Uterus (tissue), 4 donors: ENCODE data around the gene ZBP1. TPM values are rescaled to one million over a fixed set of nuclear protein-coding genes. Genes with fewer than 3 reads are reported as not detected.

ENCODE experiments used
- DNase-seq, 2 donors: peaks; one replicate each; pipeline ENCODE4 v3.0.0-alpha.2; 2019 to 2020
- H3K27ac ChIP-seq, 2 donors: fragments of 200-600 bp; sonication (generic); 1 replicate in 1 of 2; 2 replicates in 1 of 2; pipeline ENCODE4 v1.5.1; 2016 to 2018
- H3K27me3 ChIP-seq, 2 donors: fragments of 200-600 bp; sonication (generic); one replicate each; pipeline ENCODE4 v1.5.1; 2018 to 2019; ENCODE audit warnings: control low read depth in 1 of 2
- H3K36me3 ChIP-seq, 2 donors: fragments of 200-600 bp; sonication (generic); one replicate each; pipeline ENCODE4 v1.5.1; 2019; ENCODE audit warnings: control low read depth in 1 of 2
- H3K4me1 ChIP-seq, 2 donors: fragments of 200-600 bp; sonication (generic); one replicate each; pipeline ENCODE4 v1.5.1; 2018 to 2019; ENCODE audit warnings: control low read depth in 1 of 2
- H3K4me3 ChIP-seq, 2 donors: fragments of 200-600 bp; sonication (generic); 1 replicate in 1 of 2; 2 replicates in 1 of 2; pipeline ENCODE4 v1.5.1; 2018 to 2019; ENCODE audit warnings: mild to moderate bottlenecking in 1 of 2
- H3K9me3 ChIP-seq, 2 donors: fragments of 200-600 bp; sonication (generic); one replicate each; pipeline ENCODE4 v1.5.1; 2019; ENCODE audit warnings: control low read depth in 1 of 2
- POLR2A ChIP-seq, 2 donors: fragments of 450-650 bp; IDR thresholded peaks; one replicate each; pipeline ENCODE4 v1.6.1; 2016; ENCODE audit warnings: antibody characterized with exemption in 2 of 2, mild to moderate bottlenecking in 1 of 2, moderate library complexity in 1 of 2
- intact Hi-C: fragments of 100-400 bp; cut with DNase I; formaldehyde crosslinking; loops from one replicate; pipeline ENCODE4 v1.15.1; 2023; ENCODE audit warnings: low total_unique reads
- total RNA-seq, 4 donors: library from RNA; depleted of rRNA in 3 of 4; stranded (reverse); fragments of >200 nt in 3 of 4; gene quantifications; one replicate each; pipeline versions ENCODE4 v1.1.0 to v1.2.4, GENCODE V29; 2014 to 2023
- TF ChIP-seq, protein P1 (sequence below), 4 experiments: fragments of 200-600 bp in 2 of 4; fragments of 450-650 bp in 2 of 4; sonication (generic) in 2 of 4; IDR thresholded peaks; one replicate each; pipeline ENCODE4 v1.5.1; 2016 to 2019; ENCODE audit warnings: antibody characterized with exemption in 4 of 4, mild to moderate bottlenecking in 2 of 4, moderate library complexity in 1 of 4
- donor health status: DM: yes; HTN: yes; CAD: no.

Gene ZBP1
- total RNA-seq, 4 donors from 2014 or later, result 0.46 TPM; not detected in 3

DNA sequence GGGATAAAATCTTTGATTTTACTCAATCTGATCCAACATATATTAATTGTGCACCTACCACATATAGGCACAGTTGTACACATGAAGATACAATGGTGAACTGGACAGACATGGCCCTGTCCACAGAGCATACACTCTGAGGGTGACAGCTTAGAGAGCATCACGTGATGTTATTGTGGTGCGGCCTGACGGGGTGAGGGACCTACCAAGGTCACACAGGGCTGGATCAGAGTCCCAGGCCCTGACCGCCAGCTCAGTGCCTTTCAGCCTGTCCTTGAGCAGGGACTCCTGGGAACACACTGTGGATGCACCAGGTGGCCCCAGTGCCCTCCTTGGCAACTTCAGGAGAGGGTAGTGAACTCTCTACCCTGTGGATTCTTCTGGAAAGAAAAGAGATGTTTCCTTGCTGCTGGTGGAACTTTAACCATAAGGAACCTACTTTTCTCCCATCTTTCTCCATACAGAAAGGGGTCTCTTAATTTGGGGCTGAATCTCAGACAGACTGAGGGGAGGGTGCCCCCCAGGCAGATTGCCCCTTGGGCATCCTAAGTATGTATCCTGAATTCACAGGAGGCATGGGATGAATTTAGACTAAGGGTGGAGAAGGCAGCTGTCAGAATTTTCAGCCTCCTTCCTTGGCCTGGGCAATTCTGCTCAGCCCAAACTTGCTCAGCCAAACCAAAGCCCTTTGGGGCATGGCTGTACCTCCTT lies 32.8 kb downstream of the ZBP1 start:
- H3K4me1 ChIP-seq, result peaks cover 0 to 7% of the 10 kb centered on the region in 2 donors
- DNase-seq, result no peak
- no peaks in the 10 kb centered on the region for H3K36me3 ChIP-seq
- no peak for TF ChIP-seq POLR2A (IDR thresholded peaks at IDR 0.05)
- TF ChIP-seq, protein P1, sequence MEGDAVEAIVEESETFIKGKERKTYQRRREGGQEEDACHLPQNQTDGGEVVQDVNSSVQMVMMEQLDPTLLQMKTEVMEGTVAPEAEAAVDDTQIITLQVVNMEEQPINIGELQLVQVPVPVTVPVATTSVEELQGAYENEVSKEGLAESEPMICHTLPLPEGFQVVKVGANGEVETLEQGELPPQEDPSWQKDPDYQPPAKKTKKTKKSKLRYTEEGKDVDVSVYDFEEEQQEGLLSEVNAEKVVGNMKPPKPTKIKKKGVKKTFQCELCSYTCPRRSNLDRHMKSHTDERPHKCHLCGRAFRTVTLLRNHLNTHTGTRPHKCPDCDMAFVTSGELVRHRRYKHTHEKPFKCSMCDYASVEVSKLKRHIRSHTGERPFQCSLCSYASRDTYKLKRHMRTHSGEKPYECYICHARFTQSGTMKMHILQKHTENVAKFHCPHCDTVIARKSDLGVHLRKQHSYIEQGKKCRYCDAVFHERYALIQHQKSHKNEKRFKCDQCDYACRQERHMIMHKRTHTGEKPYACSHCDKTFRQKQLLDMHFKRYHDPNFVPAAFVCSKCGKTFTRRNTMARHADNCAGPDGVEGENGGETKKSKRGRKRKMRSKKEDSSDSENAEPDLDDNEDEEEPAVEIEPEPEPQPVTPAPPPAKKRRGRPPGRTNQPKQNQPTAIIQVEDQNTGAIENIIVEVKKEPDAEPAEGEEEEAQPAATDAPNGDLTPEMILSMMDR (IDR thresholded peaks at IDR 0.05), result no peak
- H3K27me3 ChIP-seq, result no peaks in the 10 kb centered on the region
- intact Hi-C loops, result loop anchor here (5.0 kb wide), 1 partner anchor 60 kb away; the partner anchor contains the start of gene CTCFL
- no peak overlapping the region for H3K4me3 ChIP-seq
- no peaks in the 10 kb centered on the region for H3K9me3 ChIP-seq
- no peak overlapping the region for H3K27ac ChIP-seq

DNA sequence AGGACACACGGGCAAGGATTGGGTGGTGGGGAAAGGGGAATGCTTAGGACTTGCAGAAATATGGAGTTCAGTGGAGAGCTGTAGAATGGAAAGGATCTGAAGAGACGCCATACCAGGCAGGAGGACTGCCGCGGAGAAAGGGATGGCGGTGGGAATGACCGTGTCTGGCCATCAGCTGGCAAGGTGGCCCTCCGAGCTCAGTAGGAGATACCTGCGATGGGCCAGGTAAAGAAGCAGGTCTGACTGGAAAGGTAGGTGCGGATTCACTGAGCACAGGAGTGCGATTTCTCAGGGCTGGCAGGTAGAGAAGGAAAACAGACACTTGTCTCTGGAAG lies 33.3 kb downstream of the ZBP1 start:
- no peak for DNase-seq
- intact Hi-C loops, result loop anchor here (5.0 kb wide), 1 partner anchor 60 kb away; the partner anchor contains the start of gene CTCFL

DNA sequence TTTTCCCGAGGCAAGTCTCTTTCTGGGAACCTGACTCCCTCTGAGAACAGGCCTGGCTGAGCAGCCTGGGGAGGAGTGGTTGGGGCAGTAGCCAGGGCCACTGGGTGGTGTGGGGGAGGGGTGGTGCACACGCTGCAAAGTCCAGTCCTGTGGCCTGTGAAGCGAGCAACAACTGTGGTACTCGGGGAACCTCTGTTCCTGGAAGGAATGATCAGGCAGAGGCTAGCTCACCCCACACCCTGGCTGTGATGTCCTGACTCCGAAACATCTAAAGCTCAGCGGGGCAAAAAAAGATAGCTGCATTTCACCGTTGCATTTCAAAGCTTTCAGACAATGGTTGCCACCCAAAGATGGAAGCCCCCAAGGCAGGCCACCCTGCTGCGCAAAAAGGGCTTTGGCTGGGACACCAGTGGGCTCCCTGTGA lies 33.8 kb downstream of the ZBP1 start:
- Histone ChIP-seq H3K27ac (no peak overlapping the region), H3K4me3 (no peak overlapping the region), H3K27me3 (no peaks in the 10 kb centered on the region), H3K4me1 (peaks cover under 1 to 7% of the 10 kb centered on the region in 2 donors), H3K36me3 (no peaks in the 10 kb centered on the region), H3K9me3 (no peaks in the 10 kb centered on the region)
- DNase-seq, result no peak
- no peak for TF ChIP-seq POLR2A (IDR thresholded peaks at IDR 0.05)
- TF ChIP-seq, protein P1 (IDR thresholded peaks at IDR 0.05), result no peak
- intact Hi-C loops, result loop anchor here (5.0 kb wide), 1 partner anchor 59 kb away; the partner anchor contains the start of gene CTCFL

More for the DNA sequence above, 33.3 kb downstream of the ZBP1 start:
- Histone ChIP-seq H3K27ac (no peak overlapping the region), H3K9me3 (no peaks in the 10 kb centered on the region), H3K36me3 (no peaks in the 10 kb centered on the region), H3K4me1 (peaks cover 0 to 7% of the 10 kb centered on the region in 2 donors), H3K4me3 (no peak overlapping the region), H3K27me3 (no peaks in the 10 kb centered on the region)
- TF ChIP-seq POLR2A (IDR thresholded peaks at IDR 0.05), result no peak
- TF ChIP-seq, protein P1 (IDR thresholded peaks at IDR 0.05), result no peak

DNA sequence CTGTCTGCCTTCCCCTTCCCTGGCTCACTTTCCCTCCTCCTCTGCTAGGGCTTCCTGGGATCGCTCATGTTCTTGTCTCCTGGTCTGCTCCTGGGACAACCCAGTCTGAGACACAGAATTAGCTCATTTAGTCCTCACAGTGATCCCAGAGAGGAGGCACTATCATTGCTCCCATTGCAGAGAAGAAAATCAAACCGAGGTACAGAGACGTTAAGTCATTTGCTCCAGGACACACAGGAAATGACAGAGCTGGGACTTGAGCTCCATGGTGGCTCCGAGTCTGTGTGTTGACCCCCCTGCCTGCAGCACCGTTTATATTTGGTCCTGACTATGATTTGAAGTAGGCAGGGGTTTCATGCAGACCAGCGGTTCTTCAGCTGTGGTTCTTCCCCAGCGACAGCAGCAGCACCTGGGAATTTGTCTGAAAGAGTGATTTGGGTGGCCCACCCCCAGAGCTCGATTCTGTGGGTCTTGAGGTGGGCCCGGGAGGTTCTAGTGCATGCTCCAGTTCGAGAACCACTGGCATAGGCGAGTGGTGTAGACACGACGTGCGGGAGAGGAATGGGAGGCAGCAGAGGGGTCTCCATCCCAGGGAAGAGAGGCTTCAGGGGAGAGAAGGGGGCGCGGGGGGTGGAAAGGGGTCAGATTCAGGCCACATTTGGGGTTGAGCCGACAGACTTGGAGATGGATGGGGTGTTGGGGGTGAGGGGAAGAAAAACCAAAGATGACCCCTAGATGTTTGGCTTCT lies 34.6 kb downstream of the ZBP1 start:
- peaks cover 8 to 10% of the 10 kb centered on the region in 2 donors for H3K4me1 ChIP-seq
- intact Hi-C loops, result loop anchor here (5.0 kb wide), 1 partner anchor 58 kb away; the partner anchor contains the start of gene CTCFL
- DNase-seq, result no peak

More for the DNA sequence above, 34.6 kb downstream of the ZBP1 start:
- Histone ChIP-seq H3K27ac (no peak overlapping the region), H3K36me3 (no peaks in the 10 kb centered on the region), H3K27me3 (no peaks in the 10 kb centered on the region), H3K9me3 (no peaks in the 10 kb centered on the region), H3K4me3 (no peak overlapping the region)
- TF ChIP-seq, protein P1 (IDR thresholded peaks at IDR 0.05), result no peak
- no peak for TF ChIP-seq POLR2A (IDR thresholded peaks at IDR 0.05)
